ENCODE measurements around the gene PTPRE. TPM values are rescaled to one million over a fixed set of nuclear protein-coding genes. Genes with fewer than 3 reads are reported as not detected.
A peak's percentile ranks its signal among the peaks of the same experiment; 100 is the strongest.
"Not testable (repeated sequence)": the region's sequence is repeated elsewhere in the genome, so short reads cannot be mapped to it uniquely, and the experiment has no call there.

PTPRE gene
- total and polyA plus RNA-seq, 4 donors = 4.9 to 46.0 (median 23.5) TPM

DNA sequence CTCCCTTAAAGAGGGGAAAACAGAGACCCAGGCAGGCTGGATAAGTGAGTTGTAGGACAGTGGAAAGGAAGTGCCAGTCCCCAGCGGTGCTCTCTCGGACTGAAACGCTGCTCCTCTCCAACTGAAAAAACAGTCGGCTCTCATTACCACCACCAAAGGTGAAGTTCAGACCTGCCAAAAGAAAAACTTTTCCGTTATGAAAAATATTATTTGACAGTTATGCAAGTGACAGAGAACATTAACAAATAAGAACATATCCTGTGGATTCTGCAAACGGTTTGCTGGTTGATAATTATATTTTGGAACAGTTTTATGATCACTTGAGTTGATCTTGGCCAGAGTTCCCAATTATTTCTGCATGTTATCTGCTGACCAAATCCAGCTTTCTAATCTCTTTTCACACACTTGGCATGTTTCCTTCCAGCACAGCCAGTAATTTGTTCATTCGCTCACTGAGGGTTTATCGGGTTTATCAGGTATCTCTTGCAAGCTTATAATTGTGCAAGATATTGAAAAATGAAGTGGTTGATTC lies 82.6 kb downstream of the PTPRE start:
- DNase-seq = no peak
- peak overlapping the region in 1 of 2 donors; percentile 25 for H3K27ac ChIP-seq (ENCODE audit: low read depth in 1 of 2, low read length in 2 of 2)

DNA sequence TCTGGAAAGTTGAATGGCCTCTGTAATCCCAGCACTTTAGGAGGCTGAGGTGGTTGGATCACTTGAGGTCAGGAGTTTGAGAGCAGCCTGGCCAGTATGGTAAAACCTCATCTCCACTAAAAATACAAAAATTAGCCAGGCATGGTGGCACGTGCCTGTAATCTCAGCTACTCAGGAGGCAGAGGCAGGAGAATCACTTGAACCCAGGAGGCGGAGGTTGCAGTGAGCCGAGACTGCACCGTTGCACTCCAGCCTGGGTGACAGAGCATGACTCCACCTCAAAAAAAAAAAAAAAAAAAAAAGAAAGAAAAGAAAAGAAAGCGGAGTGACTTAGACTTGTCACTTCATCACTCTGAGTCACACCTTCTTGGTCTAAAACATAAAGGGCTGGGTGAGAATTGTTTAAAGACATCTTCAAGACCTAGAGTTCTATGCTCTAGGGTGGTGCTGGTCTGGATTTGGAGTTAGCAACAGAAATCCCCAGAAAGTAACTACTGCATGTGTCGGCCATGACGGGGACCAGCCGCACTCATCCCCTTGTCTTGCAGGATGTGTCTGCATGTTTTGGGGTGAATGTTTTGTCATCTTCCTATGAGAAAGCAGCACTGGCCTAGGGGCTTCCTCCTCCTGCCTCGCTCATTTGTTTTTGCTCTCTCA lies 83.4 kb downstream of the PTPRE start:
- not testable (repeated sequence) for DNase-seq; H3K4me1 ChIP-seq (ENCODE audit: control insufficient read depth in 1 of 2, insufficient read depth in 2 of 2, low read length in 2 of 2); H3K36me3 ChIP-seq (ENCODE audit: control insufficient read depth in 1 of 2, insufficient read depth in 2 of 2, low read length in 1 of 2); H3K4me3 ChIP-seq (ENCODE audit: low read length in 2 of 2); H3K27me3 ChIP-seq (ENCODE audit: control insufficient read depth in 1 of 2, insufficient read depth in 2 of 2, low read length in 1 of 2); H3K9me3 ChIP-seq (ENCODE audit: control insufficient read depth, low read length); ATAC-seq (ENCODE audit: low FRiP score)
- 69 to 72% methylated on average over 9 of the region's 9 CpGs for WGBS, 2 donors
- intact Hi-C loops (cut with DNase I) = loop anchor here (5.0 kb wide), 2 partner anchors 68 to 83 kb away; partner anchors contain the start of gene PTPRE (in 2 of the 2)
- H3K27ac ChIP-seq (ENCODE audit: low read depth in 1 of 2, low read length in 2 of 2) = peak overlapping the region in 1 of 2 donors; percentile 35

More for the DNA sequence above, 82.6 kb downstream of the PTPRE start:
- no peaks in the 10 kb centered on the region for H3K36me3 ChIP-seq (ENCODE audit: control insufficient read depth in 1 of 2, insufficient read depth in 2 of 2, low read length in 1 of 2)
- intact Hi-C loops (cut with DNase I) = loop anchor here (5.0 kb wide), 2 partner anchors 67 to 82 kb away; partner anchors contain the start of gene PTPRE (in 2 of the 2)
- no peaks in the 10 kb centered on the region for H3K27me3 ChIP-seq (ENCODE audit: control insufficient read depth in 1 of 2, insufficient read depth in 2 of 2, low read length in 1 of 2)
- H3K4me3 ChIP-seq (ENCODE audit: low read length in 2 of 2) = no peak overlapping the region
- 15 to 18% methylated on average over 8 of the region's 8 CpGs for WGBS, 2 donors
- no peak for ATAC-seq (ENCODE audit: low FRiP score)
- no peaks in the 10 kb centered on the region for H3K9me3 ChIP-seq (ENCODE audit: control insufficient read depth, low read length)
- H3K4me1 ChIP-seq (ENCODE audit: control insufficient read depth in 1 of 2, insufficient read depth in 2 of 2, low read length in 2 of 2) = peaks cover 0 to 3% of the 10 kb centered on the region in 2 donors

DNA sequence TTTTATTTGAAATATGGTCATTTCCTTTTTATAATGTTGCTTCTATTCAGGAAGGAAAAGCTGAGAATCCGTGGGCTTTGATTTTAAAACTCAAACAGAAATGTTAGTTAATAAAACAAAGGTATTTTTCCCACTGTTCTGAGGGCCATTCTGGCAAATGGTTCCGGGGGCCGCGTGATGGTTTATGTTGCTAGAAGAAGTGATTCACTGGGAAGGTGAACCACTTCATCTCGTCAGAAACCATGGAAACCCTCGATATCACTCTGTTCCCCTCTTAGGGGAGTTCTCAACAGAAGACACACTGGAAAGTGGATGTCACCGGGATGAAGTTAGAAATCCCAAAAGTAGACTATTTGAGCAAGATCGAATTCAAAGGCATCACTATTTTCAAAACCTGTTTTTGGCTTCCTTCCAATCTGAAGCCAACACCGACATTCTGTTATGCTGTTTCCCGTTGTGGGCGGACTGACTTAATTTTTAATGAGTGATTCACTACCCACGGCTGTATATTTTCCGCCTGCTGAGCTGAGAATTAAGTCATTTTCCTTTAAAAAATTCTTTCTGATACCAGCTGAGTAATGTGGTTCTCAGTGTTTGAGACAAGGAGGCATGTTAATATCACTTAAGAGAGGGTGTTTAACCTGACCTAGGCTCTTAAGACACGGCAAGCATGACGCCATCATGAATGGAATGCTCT lies 84.1 kb downstream of the PTPRE start:
- DNase-seq (no peak), ATAC-seq (ENCODE audit: low FRiP score) (peak; percentile 72)
- peaks cover 0 to 3% of the 10 kb centered on the region in 2 donors for H3K4me1 ChIP-seq (ENCODE audit: control insufficient read depth in 1 of 2, insufficient read depth in 2 of 2, low read length in 2 of 2)
- intact Hi-C loops (cut with DNase I) = loop anchor here (5.0 kb wide), 2 partner anchors 69 to 84 kb away; partner anchors contain the start of gene PTPRE (in 2 of the 2)
- H3K27ac ChIP-seq (ENCODE audit: low read depth in 1 of 2, low read length in 2 of 2) = peak overlapping the region in 1 of 2 donors; percentile 69
- 23 to 32% methylated on average over 15 of the region's 15 CpGs for WGBS, 2 donors
- H3K4me3 ChIP-seq (ENCODE audit: low read length in 2 of 2) = no peak overlapping the region
- H3K9me3 ChIP-seq (ENCODE audit: control insufficient read depth, low read length) = no peaks in the 10 kb centered on the region
- H3K27me3 ChIP-seq (ENCODE audit: control insufficient read depth in 1 of 2, insufficient read depth in 2 of 2, low read length in 1 of 2) = no peaks in the 10 kb centered on the region
- H3K36me3 ChIP-seq (ENCODE audit: control insufficient read depth in 1 of 2, insufficient read depth in 2 of 2, low read length in 1 of 2) = no peaks in the 10 kb centered on the region

- Histone ChIP-seq H3K4me3 (ENCODE audit: low read length in 2 of 2) (no peak overlapping the region), H3K27me3 (ENCODE audit: control insufficient read depth in 1 of 2, insufficient read depth in 2 of 2, low read length in 1 of 2) (no peaks in the 10 kb centered on the region), H3K4me1 (ENCODE audit: control insufficient read depth in 1 of 2, insufficient read depth in 2 of 2, low read length in 2 of 2) (peaks cover 0 to 3% of the 10 kb centered on the region in 2 donors), H3K9me3 (ENCODE audit: control insufficient read depth, low read length) (no peaks in the 10 kb centered on the region), H3K27ac (ENCODE audit: low read depth in 1 of 2, low read length in 2 of 2) (peak overlapping the region in 1 of 2 donors; percentile 69), H3K36me3 (ENCODE audit: control insufficient read depth in 1 of 2, insufficient read depth in 2 of 2, low read length in 1 of 2) (no peaks in the 10 kb centered on the region)
- ATAC-seq (ENCODE audit: low FRiP score) (no peak), DNase-seq (no peak)
- WGBS, 2 donors = 65 to 77% methylated on average over 8 of the region's 8 CpGs
- intact Hi-C loops (cut with DNase I) = loop anchor here (5.0 kb wide), 2 partner anchors 69 to 84 kb away; partner anchors contain the start of gene PTPRE (in 2 of the 2)
Observed at GRCh38 chr10:127991543-127992255, 84.8 kb downstream of the PTPRE start.

- H3K27me3 ChIP-seq (ENCODE audit: control insufficient read depth in 1 of 2, insufficient read depth in 2 of 2, low read length in 1 of 2) = no peaks in the 10 kb centered on the region
- H3K4me1 ChIP-seq (ENCODE audit: control insufficient read depth in 1 of 2, insufficient read depth in 2 of 2, low read length in 2 of 2) = peaks cover 0 to 3% of the 10 kb centered on the region in 2 donors
- no peak for DNase-seq
Observed at GRCh38 chr10:127992376-127992775, 85.5 kb downstream of the PTPRE start.

GRCh38 chr10:127993056-127993690 lies 86.3 kb downstream of the PTPRE start:
- Histone ChIP-seq H3K4me3 (ENCODE audit: low read length in 2 of 2) (no peak overlapping the region), H3K9me3 (ENCODE audit: control insufficient read depth, low read length) (no peaks in the 10 kb centered on the region), H3K36me3 (ENCODE audit: control insufficient read depth in 1 of 2, insufficient read depth in 2 of 2, low read length in 1 of 2) (no peaks in the 10 kb centered on the region), H3K27me3 (ENCODE audit: control insufficient read depth in 1 of 2, insufficient read depth in 2 of 2, low read length in 1 of 2) (no peaks in the 10 kb centered on the region), H3K27ac (ENCODE audit: low read depth in 1 of 2, low read length in 2 of 2) (no peak overlapping the region), H3K4me1 (ENCODE audit: control insufficient read depth in 1 of 2, insufficient read depth in 2 of 2, low read length in 2 of 2) (peaks cover 0 to 3% of the 10 kb centered on the region in 2 donors)
- 95 to 96% methylated on average over 12 of the region's 12 CpGs for WGBS, 2 donors
- ATAC-seq (ENCODE audit: low FRiP score) (no peak), DNase-seq (no peak)
- intact Hi-C loops (cut with DNase I) = loop anchor here (5.0 kb wide), 2 partner anchors 71 to 86 kb away; partner anchors contain the start of gene PTPRE (in 2 of the 2)

More at GRCh38 chr10:127992376-127992775, 85.5 kb downstream of the PTPRE start:
- intact Hi-C loops (cut with DNase I) = loop anchor here (5.0 kb wide), 2 partner anchors 70 to 85 kb away; partner anchors contain the start of gene PTPRE (in 2 of the 2)
- ATAC-seq (ENCODE audit: low FRiP score) = no peak
- Histone ChIP-seq H3K4me3 (ENCODE audit: low read length in 2 of 2) (no peak overlapping the region), H3K27ac (ENCODE audit: low read depth in 1 of 2, low read length in 2 of 2) (no peak overlapping the region), H3K9me3 (ENCODE audit: control insufficient read depth, low read length) (no peaks in the 10 kb centered on the region), H3K36me3 (ENCODE audit: control insufficient read depth in 1 of 2, insufficient read depth in 2 of 2, low read length in 1 of 2) (no peaks in the 10 kb centered on the region)
- WGBS, 2 donors = 81 to 92% methylated on average over 8 of the region's 8 CpGs

DNA sequence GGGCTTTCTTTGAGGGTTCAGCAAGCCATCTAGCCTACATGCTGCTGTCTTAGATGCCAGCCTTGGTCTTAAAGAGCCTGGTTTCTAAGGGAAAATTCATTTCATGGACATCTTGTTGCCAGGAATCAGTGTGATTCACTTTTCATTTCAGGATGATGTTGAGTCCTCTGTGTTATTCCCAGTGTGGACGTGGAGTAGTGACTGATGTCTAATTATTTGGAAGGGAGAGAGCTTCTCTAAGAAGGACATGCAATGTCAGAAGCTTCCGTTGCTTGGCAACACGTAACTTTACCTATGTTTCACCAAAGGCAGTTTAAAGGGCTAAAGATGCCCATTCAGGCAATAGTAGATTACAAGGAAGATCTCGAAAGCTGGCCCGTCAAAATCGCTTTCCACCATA lies 89.0 kb downstream of the PTPRE start:
- Histone ChIP-seq H3K36me3 (ENCODE audit: control insufficient read depth in 1 of 2, insufficient read depth in 2 of 2, low read length in 1 of 2) (no peaks in the 10 kb centered on the region), H3K4me3 (ENCODE audit: low read length in 2 of 2) (no peak overlapping the region), H3K4me1 (ENCODE audit: control insufficient read depth in 1 of 2, insufficient read depth in 2 of 2, low read length in 2 of 2) (peaks cover 0 to 3% of the 10 kb centered on the region in 2 donors), H3K27ac (ENCODE audit: low read depth in 1 of 2, low read length in 2 of 2) (no peak overlapping the region), H3K9me3 (ENCODE audit: control insufficient read depth, low read length) (no peaks in the 10 kb centered on the region), H3K27me3 (ENCODE audit: control insufficient read depth in 1 of 2, insufficient read depth in 2 of 2, low read length in 1 of 2) (no peaks in the 10 kb centered on the region)
- intact Hi-C loops (cut with DNase I) = no loop called here
- ATAC-seq (ENCODE audit: low FRiP score) (no peak), DNase-seq (no peak)
- WGBS, 2 donors = 95% methylated on average over 6 of the region's 6 CpGs

GRCh38 chr10:127996586-127996985 lies 89.7 kb downstream of the PTPRE start:
- Histone ChIP-seq H3K4me1 (ENCODE audit: control insufficient read depth in 1 of 2, insufficient read depth in 2 of 2, low read length in 2 of 2) (peaks cover 0 to 2% of the 10 kb centered on the region in 2 donors), H3K9me3 (ENCODE audit: control insufficient read depth, low read length) (no peaks in the 10 kb centered on the region), H3K36me3 (ENCODE audit: control insufficient read depth in 1 of 2, insufficient read depth in 2 of 2, low read length in 1 of 2) (no peaks in the 10 kb centered on the region), H3K4me3 (ENCODE audit: low read length in 2 of 2) (no peak overlapping the region), H3K27ac (ENCODE audit: low read depth in 1 of 2, low read length in 2 of 2) (no peak overlapping the region), H3K27me3 (ENCODE audit: control insufficient read depth in 1 of 2, insufficient read depth in 2 of 2, low read length in 1 of 2) (no peaks in the 10 kb centered on the region)
- no peak for DNase-seq
- 76 to 83% methylated on average over 5 of the region's 5 CpGs for WGBS, 2 donors
- intact Hi-C loops (cut with DNase I) = no loop called here
- no peak for ATAC-seq (ENCODE audit: low FRiP score)
